Esophagus mucosa (tissue), 1 donor: ENCODE results near the gene EXOSC9. TPM values are rescaled to one million over a fixed set of nuclear protein-coding genes. Genes with fewer than 3 reads are reported as not detected.

Experiments used
- ATAC-seq: fragments of 200-7000 bp; cut with Tn5 transposase; one replicate; pipeline ENCODE4 v1.9.1; 2020
- total RNA-seq: library from RNA; stranded (reverse); gene quantifications from one replicate; pipeline ENCODE4 v1.2.4, GENCODE V29; 2023
- donor health status: DM: yes; HTN: yes; CAD: no.

The EXOSC9 gene
- total RNA-seq, 1 donor from 2014 or later = 12.8 TPM

DNA sequence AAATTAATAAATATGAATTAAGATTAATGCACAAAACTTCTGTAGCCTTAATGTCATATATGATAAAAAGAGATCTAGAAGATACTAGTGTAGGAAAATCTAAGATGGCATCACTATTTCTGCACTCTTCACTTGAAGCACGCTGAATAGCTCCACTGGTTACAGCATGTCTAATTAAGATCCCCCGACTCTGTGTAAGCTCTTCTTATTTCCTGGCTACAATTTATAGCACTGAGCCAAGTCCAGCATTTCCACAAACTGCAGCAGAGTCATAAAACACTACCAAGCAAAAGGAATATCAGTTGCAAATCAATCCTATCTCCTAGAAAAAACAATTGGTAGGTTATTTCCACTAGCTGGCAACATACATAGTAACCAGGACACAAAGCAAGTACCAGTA lies 23.8 kb downstream of the EXOSC9 start:
- ATAC-seq = no peak

DNA sequence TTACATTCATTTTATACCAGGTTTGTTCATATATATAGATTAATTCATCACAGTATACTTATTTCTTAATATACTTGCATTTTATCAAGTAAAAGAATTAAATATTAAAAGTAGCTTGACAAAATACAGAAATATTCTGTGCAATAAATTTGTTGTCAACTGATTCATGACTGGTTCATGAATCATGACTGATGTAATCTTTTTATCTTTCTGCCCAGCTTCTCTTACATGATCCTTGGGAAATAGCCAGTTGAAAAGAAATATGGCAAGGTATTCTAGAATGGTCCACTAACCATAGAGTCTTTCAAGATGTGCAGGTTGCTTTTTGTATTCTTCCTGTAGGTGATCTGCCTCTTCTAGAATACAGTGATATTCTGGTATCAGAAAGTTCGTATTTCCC lies 26.7 kb downstream of the EXOSC9 start:
- no peak for ATAC-seq

- no peak for ATAC-seq
Observed at GRCh38 chr4:121829511-121829910, 28.4 kb downstream of the EXOSC9 start.

DNA sequence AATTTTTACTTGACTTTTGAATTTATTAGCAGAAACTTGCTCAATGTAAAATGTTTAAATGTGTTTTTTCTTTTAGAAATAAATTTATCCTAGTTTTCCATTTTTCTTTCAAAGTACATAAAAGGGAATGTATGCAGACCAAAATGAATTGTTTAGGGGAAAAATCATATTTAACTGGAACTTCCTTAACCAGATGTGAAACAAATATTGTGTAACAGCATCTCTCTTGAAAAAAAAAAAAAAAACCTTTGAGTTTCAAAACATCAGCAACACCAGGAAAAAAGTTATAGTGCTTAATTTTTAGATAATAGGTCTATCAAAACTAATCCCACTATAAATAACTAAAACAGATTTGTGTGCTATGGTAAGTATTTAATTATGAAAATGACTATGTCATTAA lies 37.0 kb downstream of the EXOSC9 start:
- no peak for ATAC-seq

GRCh38 chr4:121842862-121843261 lies 41.7 kb downstream of the EXOSC9 start:
- no peak for ATAC-seq

DNA sequence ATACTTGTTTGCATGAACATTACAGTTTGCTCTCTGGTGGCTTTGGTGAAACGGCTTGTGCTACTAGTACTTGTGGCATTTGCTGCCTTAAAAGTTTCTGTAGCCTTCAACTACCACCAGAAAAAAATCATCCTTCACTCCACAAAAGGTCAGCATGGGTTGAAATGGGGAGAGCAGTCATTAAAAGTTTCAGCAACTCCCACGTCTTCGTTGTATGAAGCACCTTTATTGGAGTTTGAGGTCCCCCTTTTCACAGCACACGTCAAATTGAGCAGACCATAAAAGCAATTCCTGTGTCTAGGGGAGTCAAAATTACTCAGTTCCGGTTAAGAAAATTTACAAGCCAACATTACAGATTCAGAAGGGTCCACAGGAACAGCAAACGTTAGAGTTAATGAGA lies 45.5 kb downstream of the EXOSC9 start:
- no peak for ATAC-seq

DNA sequence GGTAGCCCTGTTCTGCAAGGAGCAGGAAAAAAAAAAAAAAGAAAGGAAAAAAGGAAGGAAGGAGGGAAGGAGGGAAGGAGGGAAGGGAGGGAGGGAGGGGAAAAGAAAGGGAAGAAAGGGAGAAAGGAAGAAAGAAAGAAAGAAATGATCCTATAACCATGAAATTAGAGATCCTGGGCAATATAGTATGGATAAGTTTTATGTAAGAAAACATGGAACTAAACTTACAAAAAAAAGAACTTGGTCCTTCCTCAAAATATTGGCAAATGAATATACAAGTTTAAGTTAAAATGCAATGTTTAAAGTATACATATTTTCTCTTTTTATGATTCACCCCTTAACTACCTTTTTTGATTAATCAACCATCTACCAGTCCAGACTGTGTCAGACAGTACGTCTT lies 50.2 kb downstream of the EXOSC9 start:
- no peak for ATAC-seq

DNA sequence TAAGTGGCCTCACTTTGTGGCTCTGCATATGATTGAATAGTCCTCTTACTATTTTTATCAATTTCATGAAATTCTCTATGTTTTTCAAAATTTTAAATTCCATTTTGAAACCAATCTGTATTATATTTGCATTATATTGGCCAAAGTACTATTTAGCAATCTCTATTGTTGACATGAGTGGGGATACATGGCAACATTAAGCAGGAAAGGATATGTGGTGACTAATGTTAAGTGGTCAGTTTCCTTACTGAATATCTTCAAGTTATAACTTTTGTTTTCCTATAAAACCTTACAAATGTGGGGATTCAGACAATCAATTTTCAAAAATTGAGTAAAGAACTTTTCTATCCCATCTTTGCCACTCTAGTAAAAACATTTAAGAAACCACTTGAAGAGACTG lies 59.0 kb downstream of the EXOSC9 start:
- no peak for ATAC-seq

- no peak for ATAC-seq
Observed at GRCh38 chr4:121861426-121861825, 60.3 kb downstream of the EXOSC9 start.

- no peak for ATAC-seq
Observed at GRCh38 chr4:121863799-121864198, 62.7 kb downstream of the EXOSC9 start.

Other genes starting within 250 kb of the EXOSC9 start
- 96.4 TPM for gene ANXA5, start 104.3 kb upstream of the EXOSC9 start, total RNA-seq
- gene SMIM43, start 36.2 kb upstream of the EXOSC9 start, total RNA-seq = not detected
- 22.1 TPM for gene CCNA2, start 22.6 kb downstream of the EXOSC9 start, total RNA-seq
- 8.6 TPM for gene BBS7, start 69.2 kb downstream of the EXOSC9 start, total RNA-seq
- not detected for gene TRPC3, start 150.7 kb downstream of the EXOSC9 start, total RNA-seq